ENCODE measurements around the gene DOK6.

GRCh38 chr18:69495338-69495737, 94.7 kb downstream of the DOK6 start:
- TF ChIP-seq CTCF (IDR thresholded peaks at IDR 0.05) = no peak
- TF ChIP-seq POLR2A (IDR thresholded peaks at IDR 0.05) = no peak

Measured in transverse colon (tissue), 3 donors.